Measurements from ENCODE around the gene USP1. TPM values are rescaled to one million over a fixed set of nuclear protein-coding genes. Genes with fewer than 3 reads are reported as not detected.

Gene USP1
- total RNA-seq (27.1 TPM), polyA plus RNA-seq (ENCODE audit: insufficient read depth, low read depth, low replicate concordance) (10.0 TPM)
- long read RNA-seq, donor 1, partial matches to known transcripts: 15 of 18 reads
- long read RNA-seq, donor 1, other reads (novel, unspliced or antisense): 0 of 18 reads
- long read RNA-seq, donor 2, partial matches to known transcripts: 20 of 22 reads
- long read RNA-seq, donor 2, other reads (novel, unspliced or antisense): 0 of 22 reads
- long read RNA-seq, donor 3, partial matches to known transcripts: 8 of 12 reads
- long read RNA-seq, donor 3, other reads (novel, unspliced or antisense): 0 of 12 reads
- long read RNA-seq, donor 4, transcript USP1-201 (9 exons, 3,996 nt): major isoform, 6 of 43 reads
- long read RNA-seq, donor 4, partial matches to known transcripts: 37 of 43 reads
- long read RNA-seq, donor 4, other reads (novel, unspliced or antisense): 0 of 43 reads
- long read RNA-seq, donor 5: 0 reads
- long read RNA-seq, donor 6, partial matches to known transcripts: 6 of 7 reads
- long read RNA-seq, donor 6, other reads (novel, unspliced or antisense): 0 of 7 reads
- long read RNA-seq, donor 7, transcript USP1-201 (9 exons, 3,996 nt): major isoform, 7 of 18 reads
- long read RNA-seq, donor 7, partial matches to known transcripts: 10 of 18 reads
- long read RNA-seq, donor 7, other reads (novel, unspliced or antisense): 0 of 18 reads
- long read RNA-seq, donor 8, partial matches to known transcripts: 33 of 34 reads
- long read RNA-seq, donor 8, other reads (novel, unspliced or antisense): 0 of 34 reads
- long read RNA-seq, donor 9, partial matches to known transcripts: 8 of 8 reads
- long read RNA-seq, donor 9, other reads (novel, unspliced or antisense): 0 of 8 reads
- long read RNA-seq, donor 10, partial matches to known transcripts: 28 of 30 reads
- long read RNA-seq, donor 10, other reads (novel, unspliced or antisense): 0 of 30 reads

DNA sequence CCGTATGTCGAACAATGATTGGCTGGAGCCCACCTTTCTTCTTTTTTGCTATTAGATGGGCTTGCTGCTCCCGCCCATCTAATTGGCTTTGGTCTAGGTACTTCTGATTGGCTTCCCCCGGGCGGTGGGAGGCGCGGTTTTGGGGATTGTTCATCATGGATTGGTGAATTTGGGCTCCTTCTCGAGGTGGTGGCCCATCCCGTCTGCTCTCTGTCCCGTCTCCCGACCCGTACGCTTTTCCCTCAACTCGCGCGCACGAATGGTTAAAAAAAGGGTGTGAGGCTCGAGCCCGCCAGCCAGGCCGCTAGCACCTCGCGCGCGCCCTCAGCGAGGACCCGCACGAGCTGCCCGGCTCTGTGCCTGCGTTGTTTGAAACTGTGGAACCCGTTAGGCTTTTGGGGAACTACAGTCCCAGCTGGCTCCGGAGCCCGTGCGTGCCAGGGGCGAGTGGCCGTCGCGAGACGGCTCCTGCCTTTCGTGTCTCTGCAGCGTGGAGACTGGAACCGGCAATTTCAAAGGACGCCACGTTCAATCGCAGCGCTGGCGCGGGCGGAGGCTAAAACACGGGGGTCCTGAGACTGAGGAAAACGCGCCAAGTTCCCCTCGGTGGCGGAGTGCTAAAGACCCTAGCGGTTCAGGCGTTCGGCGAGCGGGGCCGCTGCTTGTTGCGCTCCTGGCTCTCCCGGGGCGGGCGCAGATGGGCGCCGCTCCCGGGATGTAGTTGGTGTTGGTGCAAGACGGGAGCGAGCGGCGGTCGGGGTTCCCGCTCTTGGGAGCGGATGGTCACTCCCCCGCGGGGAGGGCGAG is at the start of gene USP1:
TSS of gene USP1 (plus strand) at position 584 of the 807 bp plus-strand sequence. CDS start 2,819 bp downstream, outside the sequence.
- peak; percentile 96 for FAIRE-seq
- H3K27me3 ChIP-seq (ENCODE audit: control insufficient read depth, insufficient read depth, low read length): no peaks in the 10 kb centered on the region
- peak within 1 kb of the TSS; percentile 82 to 92 (median 87) for H3K4me3 ChIP-seq (ENCODE audit: low read length in 3 of 3)
- H3K36me3 ChIP-seq (ENCODE audit: control insufficient read depth in 2 of 3, insufficient read depth in 3 of 3, low read length in 3 of 3): peaks cover under 1 to 4% (median 3%) of the 10 kb centered on the region in 3 donors
- DNase-seq: peak in 4 of 5 donors; percentile 99 to 100 (median 100)
- H3K9me3 ChIP-seq (ENCODE audit: control insufficient read depth in 2 of 3, insufficient read depth in 1 of 3, low read length in 3 of 3): no peaks in the 10 kb centered on the region
- peak within 1 kb of the TSS; percentile 98 to 99 for H3K27ac ChIP-seq (ENCODE audit: low read depth in 2 of 2, low read length in 2 of 2)
- intact Hi-C loops (cut with DNase I): no loop called here
- peak within 1 kb of the TSS; percentile 88 to 97 (median 90) for H3K9ac ChIP-seq (ENCODE audit: low read length in 3 of 3)
- TF ChIP-seq, protein P1, sequence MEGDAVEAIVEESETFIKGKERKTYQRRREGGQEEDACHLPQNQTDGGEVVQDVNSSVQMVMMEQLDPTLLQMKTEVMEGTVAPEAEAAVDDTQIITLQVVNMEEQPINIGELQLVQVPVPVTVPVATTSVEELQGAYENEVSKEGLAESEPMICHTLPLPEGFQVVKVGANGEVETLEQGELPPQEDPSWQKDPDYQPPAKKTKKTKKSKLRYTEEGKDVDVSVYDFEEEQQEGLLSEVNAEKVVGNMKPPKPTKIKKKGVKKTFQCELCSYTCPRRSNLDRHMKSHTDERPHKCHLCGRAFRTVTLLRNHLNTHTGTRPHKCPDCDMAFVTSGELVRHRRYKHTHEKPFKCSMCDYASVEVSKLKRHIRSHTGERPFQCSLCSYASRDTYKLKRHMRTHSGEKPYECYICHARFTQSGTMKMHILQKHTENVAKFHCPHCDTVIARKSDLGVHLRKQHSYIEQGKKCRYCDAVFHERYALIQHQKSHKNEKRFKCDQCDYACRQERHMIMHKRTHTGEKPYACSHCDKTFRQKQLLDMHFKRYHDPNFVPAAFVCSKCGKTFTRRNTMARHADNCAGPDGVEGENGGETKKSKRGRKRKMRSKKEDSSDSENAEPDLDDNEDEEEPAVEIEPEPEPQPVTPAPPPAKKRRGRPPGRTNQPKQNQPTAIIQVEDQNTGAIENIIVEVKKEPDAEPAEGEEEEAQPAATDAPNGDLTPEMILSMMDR (IDR thresholded peaks at IDR 0.05; ENCODE audit: borderline replicate concordance, extremely low read depth, insufficient read depth): no peak
- H3K4me1 ChIP-seq (ENCODE audit: control insufficient read depth in 2 of 3, insufficient read depth in 2 of 3, low read depth in 1 of 3, low read length in 3 of 3): peaks cover 0 to 16% (median 8%) of the 10 kb centered on the region in 3 donors

DNA sequence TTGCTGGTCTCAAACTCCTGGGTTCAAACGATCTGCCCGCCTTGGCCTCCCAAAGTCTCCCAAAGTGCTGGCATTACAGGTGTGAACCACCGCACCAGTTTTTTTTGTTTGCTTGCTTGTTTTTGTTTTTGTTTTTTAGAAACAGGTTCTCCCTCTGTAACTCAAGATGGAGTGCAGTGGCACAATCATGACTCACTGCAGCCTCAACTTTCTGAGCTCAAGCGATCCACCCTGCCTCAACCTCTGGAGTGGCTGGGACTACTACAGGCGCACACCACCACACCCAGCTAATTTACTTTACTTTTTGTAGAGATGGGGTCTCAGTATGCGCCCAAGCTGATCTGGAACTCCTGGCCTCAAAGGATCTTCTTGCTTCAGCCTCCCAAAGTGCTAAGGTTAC is 47.3 kb upstream of the USP1 start:
- FAIRE-seq (no peak), DNase-seq (peak in 1 of 5 donors; percentile 4)
- intact Hi-C loops (cut with DNase I): no loop called here
- TF ChIP-seq, protein P1 (IDR thresholded peaks at IDR 0.05; ENCODE audit: borderline replicate concordance, extremely low read depth, insufficient read depth): no peak
- H3K27me3 ChIP-seq (ENCODE audit: control insufficient read depth, insufficient read depth, low read length): no peaks in the 10 kb centered on the region
- no peak overlapping the region for H3K9ac ChIP-seq (ENCODE audit: low read length in 3 of 3)
- H3K9me3 ChIP-seq (ENCODE audit: control insufficient read depth in 2 of 3, insufficient read depth in 1 of 3, low read length in 3 of 3): no peaks in the 10 kb centered on the region
- no peak overlapping the region for H3K27ac ChIP-seq (ENCODE audit: low read depth in 2 of 2, low read length in 2 of 2)
- H3K36me3 ChIP-seq (ENCODE audit: control insufficient read depth in 2 of 3, insufficient read depth in 3 of 3, low read length in 3 of 3): no peaks in the 10 kb centered on the region
- peaks cover 0 to 7% (median 0%) of the 10 kb centered on the region in 3 donors for H3K4me1 ChIP-seq (ENCODE audit: control insufficient read depth in 2 of 3, insufficient read depth in 2 of 3, low read depth in 1 of 3, low read length in 3 of 3)
- no peak overlapping the region for H3K4me3 ChIP-seq (ENCODE audit: low read length in 3 of 3)

- peak in 1 of 5 donors; percentile 19 for DNase-seq
- H3K36me3 ChIP-seq (ENCODE audit: control insufficient read depth in 2 of 3, insufficient read depth in 3 of 3, low read length in 3 of 3): no peaks in the 10 kb centered on the region
- peaks cover 0 to 6% (median 0%) of the 10 kb centered on the region in 3 donors for H3K4me1 ChIP-seq (ENCODE audit: control insufficient read depth in 2 of 3, insufficient read depth in 2 of 3, low read depth in 1 of 3, low read length in 3 of 3)
- H3K9me3 ChIP-seq (ENCODE audit: control insufficient read depth in 2 of 3, insufficient read depth in 1 of 3, low read length in 3 of 3): no peaks in the 10 kb centered on the region
- H3K27ac ChIP-seq (ENCODE audit: low read depth in 2 of 2, low read length in 2 of 2): no peak overlapping the region
- no peak overlapping the region for H3K9ac ChIP-seq (ENCODE audit: low read length in 3 of 3)
- intact Hi-C loops (cut with DNase I): no loop called here
- no peaks in the 10 kb centered on the region for H3K27me3 ChIP-seq (ENCODE audit: control insufficient read depth, insufficient read depth, low read length)
- TF ChIP-seq, protein P1 (IDR thresholded peaks at IDR 0.05; ENCODE audit: borderline replicate concordance, extremely low read depth, insufficient read depth): no peak
- H3K4me3 ChIP-seq (ENCODE audit: low read length in 3 of 3): no peak overlapping the region
- no peak for FAIRE-seq
Observed at GRCh38 chr1:62390071-62390470, 46.8 kb upstream of the USP1 start.

Data from kidney (tissue), 22 donors.